GM18870 (cell line): ENCODE results near the gene KIF13A.
"Not testable (repeated sequence)": the region's sequence is repeated elsewhere in the genome, so short reads cannot be mapped to it uniquely, and the experiment has no call there.

ENCODE experiments used
- ATAC-seq: cut with Tn5 transposase; IDR thresholded peaks from one replicate; pipeline ENCODE4 v1.9.1; 2021; ENCODE audit warnings: moderate library complexity; ENCODE audit not compliant: unreplicated experiment

The KIF13A gene

DNA sequence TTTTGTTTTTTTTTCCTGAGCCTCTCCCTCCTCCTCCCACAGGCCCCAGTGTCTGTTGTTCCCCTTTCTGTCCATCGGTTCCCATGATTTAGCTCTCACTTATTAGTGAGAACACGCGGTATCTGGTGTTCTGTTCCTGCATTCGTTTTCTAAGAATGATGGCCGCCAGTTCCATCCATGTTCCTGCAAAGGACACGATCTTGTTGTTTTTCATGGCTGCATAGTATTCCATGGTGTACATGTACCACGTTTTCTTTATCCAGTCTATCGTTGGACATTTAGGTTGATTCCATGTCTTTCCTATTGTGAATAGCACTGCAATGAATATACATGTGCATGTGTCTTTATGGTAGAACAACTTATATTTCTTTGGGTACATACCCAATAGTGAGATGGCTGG lies 175.1 kb downstream of the KIF13A start:
- no peak for ATAC-seq

DNA sequence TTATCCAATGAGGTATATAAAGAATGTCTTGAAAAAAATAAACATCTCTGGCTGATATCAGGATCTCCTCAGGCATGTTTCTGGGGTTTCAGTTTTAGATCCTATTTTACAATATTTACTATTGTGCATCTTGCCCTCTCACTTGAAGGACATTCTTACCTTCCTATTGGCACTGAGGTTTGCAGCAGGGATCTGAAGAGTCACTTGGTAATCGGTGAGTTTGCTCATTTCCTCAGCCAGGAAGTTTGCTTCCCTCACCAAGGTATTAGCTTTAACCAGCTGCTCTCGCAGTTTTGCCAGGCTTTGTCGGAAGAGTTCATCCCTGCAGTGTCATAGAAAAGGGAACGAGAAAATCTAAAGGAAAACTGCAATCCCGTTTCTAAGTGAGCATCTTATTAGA lies 178.8 kb downstream of the KIF13A start:
- ATAC-seq: no peak

DNA sequence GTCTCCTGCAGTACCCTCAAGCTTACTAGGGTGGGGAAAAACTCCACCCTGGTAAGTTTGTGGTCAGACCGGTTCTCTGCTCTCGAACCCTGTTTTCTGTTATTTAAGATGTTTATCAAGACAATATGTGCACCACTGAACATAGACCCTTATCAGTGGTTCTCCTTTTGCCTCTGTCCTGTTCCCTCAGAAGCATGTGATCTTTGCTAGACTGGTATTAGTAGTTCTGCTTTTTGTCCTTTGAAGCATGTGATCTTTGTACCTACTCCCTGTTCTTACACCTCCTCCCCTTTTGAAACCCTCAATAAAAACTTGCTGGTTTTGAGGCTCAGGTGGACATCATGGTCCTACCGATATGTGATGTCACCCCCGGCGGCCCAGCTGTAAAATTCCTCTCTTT lies 180.0 kb downstream of the KIF13A start:
- not testable (repeated sequence) for ATAC-seq

DNA sequence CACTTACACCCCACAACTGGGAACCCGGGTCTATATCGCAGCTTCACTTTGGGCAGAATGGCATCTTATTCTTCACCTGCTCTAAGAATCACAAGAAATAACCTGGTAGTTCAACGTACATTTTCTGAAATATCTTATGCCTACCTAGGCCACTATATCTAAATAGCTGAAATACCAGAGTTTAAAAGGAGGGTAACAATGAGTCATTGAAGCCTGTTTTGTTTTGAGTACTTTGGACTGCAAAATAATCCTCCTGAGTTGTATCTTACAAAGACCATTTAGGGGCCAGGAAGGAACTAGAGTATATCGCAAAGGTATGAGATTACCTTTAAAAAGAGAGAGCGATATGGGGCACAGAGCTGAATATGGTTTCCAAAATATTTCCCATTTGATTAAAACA lies 184.0 kb downstream of the KIF13A start:
- ATAC-seq: no peak

DNA sequence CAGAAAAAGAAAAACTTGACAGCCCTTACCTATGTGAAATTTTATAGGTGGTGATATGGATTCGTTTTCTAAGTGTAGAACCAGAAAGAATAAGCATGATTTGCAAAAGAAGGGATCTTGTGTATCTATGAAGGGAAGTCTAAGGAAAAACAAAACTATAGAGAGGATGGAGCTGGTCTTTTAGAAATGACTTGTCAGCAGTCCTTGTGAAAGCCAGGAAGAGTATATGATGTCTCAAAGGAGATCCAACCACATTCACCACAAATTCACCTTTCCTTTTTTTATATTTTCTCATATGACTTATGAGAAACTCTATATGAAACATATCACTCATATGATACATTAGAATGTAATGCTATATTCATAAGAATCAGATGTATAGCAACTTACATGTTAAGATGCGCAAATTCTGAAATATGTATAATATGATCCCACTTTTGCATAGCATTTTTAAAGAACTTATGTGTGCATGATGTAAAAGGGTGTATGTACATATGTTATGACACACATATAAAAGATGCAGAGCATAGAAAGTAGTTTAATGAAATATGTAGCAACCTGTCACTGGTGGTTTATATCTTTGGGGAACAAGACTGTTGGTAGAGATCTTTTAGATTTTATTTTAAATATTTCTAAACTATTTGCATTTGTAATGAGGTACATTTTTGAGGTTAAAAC lies 188.8 kb downstream of the KIF13A start:
- ATAC-seq: no peak

DNA sequence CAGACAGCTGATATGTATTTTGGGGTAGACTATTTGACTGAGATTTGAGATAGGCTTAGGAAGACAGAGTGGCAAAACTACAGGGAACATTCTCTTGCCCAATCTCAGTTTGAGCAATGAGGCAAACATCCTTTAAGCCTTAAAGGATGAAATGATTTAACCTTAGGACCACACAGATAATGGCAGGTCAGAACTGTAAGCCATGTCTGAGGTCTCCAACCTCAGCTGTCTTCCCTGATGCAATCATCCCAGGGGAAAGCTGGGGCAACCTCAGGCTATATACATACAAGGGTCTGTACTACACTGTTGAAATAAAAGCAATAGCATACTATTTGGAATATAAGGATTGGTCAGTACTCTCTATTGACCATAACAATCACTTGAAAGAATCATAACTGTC lies 196.9 kb downstream of the KIF13A start:
- ATAC-seq: no peak

DNA sequence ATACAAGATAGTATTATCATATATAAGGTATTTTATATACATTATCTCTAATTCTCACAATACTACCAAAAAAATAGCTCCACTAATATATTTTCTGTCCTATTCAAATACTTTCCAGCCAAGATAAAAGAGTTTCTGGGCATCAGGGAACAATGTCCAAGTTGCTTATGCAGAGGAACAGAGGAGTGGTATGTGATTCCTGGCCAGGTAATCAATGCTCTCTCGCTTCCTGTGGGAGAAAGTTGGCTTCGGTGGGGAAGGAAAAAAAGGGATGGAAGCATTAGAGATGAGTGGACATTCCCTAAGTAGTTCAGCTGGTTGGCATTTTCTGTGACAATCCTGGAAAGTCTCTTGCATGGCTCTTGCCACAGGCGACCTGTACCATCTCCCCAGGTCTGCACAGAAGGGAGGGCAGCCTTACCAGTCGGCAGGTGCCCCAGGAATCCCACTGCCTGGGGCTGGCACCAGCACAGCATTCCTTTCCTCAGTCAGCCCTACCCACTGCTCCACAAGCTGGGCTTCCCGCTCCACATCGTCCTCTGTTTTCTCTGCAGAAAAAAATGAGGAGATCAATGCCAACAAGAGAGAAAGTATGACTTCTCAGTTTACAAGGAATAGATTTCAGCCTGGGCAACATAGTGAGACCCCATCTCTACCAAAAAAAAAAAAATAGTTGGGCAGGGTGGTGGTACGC lies 202.2 kb downstream of the KIF13A start:
- ATAC-seq: no peak

DNA sequence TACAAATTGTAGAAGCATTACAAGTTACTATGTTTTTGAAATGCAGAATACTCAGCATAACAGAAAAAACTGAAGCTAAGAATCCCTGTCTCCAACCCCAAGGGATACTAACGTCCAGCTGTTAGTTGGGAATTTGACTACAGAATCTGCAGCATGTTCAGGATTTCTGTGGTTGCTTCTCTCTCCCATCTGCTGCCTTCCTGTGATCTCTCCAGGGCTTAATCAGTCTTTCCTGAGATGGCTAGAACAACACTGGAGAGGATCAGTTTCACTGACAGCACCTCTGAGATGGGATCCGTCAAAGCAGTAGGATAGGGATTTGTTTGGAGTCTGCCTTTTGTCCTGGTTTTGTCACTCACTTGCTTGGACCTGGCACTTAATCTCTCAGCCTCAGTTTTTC lies 207.4 kb downstream of the KIF13A start:
- ATAC-seq: no peak

DNA sequence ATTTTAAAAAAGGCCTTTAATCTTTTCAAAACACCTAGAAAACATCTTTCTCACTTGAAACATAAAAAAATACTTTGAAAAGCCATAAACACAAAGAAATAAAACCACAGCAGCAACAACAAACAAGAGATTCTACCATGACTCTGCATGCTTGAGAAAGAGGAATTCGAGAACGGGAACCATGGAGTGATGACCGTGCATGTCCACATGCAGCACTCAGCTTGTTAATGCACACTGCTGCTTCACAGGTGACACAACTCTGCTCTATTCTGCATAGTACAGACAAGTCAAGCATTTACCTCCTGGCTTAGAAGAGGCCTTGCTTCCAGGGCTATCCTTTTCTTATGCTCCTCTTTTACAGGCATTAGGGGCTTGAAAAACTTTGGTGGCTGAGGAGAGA lies 215.8 kb downstream of the KIF13A start:
- ATAC-seq: no peak

DNA sequence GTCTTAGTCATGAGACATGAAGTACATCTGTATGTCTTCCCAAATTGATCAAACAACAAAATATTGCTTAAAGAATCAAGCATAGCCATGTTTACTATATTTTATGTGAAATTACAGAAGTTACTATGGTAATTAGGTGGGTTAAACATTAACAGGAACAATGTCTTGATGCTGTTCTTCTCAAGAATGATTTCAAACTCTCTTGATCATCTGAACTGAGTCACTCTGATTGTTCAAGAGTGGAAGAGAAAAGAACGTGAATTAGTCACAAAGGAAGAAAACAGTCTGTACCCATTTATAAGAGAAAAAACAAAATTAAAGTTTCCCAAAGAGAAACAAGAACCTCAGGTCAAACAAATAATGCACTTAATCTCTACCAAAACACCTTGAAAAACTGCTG lies 218.6 kb downstream of the KIF13A start:
- no peak for ATAC-seq

DNA sequence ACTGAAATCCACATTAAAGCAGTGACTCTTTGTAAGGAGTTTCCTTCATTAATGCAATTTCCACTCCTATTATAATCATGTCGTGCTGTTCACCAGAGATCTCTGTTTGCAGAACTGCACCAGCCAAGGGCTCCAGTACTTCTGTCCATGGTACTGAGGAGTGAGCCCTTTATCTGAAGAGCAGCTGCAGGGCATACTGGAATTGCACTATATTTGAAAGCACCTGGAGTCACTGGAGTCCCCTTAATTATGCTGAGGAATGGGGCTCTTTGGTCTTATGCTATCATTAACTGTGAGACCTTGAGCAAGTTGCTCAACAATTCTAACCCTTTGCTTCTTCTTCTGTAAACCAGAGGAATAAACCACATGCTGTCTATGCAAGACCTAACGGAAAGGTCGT lies 219.0 kb downstream of the KIF13A start:
- no peak for ATAC-seq

DNA sequence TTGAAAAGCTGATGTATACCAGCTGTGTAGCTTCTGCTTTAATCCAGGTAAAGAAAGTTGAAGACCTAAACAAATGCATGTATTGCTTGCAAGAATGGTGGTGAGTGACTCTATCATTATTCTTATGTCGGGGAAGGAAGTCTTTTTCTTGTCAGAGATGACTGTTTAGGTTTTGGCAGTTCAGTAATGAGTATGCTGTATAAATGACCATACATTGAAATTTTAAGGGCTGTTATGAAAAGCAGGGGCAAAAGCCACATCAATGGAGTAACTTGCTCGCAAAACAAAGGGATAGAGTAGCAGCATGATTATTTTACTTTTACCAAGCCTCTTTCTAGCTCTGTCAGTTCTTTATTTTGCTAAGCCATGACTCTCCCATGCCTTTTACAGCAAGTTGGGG lies 224.8 kb downstream of the KIF13A start:
- ATAC-seq: no peak

DNA sequence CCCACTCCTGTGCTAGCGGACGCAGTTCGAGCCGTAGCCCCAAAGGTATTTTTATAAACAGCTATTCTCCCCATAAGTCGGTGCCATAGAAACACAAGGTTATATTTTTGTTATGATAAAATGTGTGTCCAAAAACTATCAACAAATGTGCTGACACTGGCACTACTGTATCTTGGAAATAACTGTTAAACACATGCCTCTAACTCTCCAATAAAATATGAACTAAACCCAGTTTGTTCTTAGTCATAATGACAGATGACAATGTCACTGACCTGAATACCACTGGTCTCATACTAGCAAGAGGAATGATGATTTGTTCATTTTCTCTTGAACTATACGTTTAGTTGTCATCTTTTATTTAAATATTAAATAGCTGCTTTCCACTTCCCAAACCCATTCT lies 229.3 kb downstream of the KIF13A start:
- no peak for ATAC-seq

DNA sequence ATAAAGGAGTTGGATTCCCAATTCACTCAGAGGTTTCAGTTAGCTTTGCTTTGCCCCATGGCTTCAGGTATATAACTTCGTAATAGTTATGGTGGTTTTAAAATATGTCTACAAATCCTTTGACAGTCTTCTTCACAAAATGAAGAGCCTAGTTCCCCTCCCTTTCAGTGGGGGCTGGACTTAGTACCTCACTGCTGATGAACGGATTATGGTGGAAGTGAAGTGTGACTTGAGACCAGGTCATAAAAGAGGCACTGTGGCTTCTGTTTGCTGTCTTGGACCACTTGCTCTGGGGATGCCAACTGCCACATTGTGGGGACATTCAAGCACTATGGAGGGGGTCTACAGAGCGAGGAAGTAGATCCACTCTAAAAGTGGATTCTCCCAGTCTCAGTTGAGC lies 233.2 kb downstream of the KIF13A start:
- ATAC-seq: no peak

DNA sequence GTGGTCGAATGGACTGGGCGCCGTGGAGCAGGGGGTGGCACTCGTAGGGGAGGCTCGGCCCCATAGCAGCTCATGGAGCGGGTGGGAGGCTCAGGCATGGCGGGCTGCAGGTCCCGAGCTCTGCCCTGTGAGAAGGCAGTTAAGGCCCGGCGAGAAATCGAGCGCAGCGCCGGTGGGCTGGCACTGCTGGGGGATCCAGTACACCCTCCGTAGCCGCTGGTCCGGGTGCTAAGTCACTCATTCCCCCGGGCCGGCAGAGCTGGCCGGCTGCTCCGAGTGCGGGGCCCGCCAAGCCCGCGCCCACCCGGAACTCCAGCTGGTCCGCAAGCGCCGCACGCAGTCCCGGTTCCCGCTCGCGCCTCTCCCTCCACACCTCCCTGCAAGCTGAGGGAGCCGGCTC lies 242.1 kb downstream of the KIF13A start:
- not testable (repeated sequence) for ATAC-seq

DNA sequence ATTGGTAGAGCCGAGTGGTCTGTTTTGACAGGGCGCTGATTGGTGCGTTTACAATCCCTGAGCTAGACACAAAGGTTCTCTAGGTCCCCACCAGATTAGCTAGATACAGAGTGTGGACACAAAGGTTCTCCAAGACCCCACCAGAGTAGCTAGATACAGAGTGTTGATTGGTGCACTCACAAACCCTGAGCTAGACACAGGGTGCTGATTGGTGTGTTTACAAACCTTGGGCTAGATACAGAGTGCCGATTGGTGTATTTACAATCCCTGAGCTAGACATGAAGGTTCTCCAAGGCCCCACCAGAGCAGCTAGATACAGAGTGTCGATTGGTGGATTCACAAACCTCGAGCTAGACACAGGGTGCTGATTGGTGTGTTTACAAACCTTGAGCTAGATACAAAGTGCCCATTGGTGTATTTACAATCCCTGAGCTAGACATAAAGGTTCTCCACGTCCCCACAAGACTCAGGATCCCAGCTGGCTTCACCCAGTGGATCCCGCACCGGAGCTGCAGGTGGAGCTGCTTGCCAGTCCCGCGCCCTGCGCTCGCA lies 242.6 kb downstream of the KIF13A start:
- ATAC-seq: not testable (repeated sequence)

DNA sequence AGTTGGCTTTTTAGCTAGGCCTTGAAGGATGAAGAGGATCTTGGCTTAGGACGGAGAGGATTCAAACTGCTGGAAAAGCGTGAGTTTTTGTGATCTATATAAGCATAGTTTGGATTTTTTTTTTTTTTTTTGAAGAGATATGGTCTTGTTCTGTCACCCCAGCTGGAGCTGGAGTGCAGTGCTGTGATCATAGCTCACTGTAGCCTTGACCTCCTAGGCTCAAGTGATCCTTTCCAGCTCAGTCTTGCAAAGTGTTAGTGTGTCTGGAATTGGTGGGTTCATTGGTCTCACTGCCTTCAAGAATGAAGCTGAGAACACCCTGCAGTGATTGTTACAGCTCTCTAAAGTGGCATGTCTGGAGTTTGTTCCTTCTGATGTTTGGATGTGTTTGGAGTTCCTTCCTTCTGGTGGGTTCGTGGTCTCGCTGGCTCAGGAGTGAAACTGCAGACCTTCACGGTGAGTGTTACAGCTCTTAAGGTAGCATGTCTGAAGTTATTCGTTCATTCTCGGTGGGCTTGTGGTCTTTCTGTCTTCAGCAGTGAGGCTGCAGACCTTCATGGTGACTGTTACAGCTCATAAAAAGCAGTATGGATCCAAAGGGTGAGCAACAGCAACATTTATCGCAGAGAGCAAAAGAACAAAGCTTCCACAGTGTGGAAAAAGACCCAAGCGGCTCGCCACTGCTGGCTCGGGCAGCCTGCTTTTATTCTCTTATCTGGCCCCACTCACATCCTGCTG lies 243.2 kb downstream of the KIF13A start:
- no peak for ATAC-seq

DNA sequence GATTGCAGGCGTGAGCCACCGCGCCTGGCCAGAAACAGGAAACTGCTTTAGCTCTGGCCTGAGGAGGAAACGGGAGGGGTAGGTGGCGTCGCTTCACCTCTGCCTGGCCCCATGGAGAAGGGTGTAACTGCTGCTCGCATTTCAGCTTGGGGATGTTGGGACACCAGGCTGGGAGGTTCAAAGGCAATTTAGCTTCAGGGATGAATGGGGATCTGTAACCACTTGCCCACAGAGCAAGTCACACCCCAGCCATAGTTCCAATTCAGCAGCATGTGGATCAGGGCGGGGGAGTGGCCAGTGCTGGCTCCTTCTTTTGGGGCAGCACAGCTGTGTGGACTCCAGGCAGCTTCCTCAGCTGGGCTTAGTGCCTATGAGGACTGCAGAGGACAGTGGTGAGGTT lies 245.9 kb downstream of the KIF13A start:
- no peak for ATAC-seq

DNA sequence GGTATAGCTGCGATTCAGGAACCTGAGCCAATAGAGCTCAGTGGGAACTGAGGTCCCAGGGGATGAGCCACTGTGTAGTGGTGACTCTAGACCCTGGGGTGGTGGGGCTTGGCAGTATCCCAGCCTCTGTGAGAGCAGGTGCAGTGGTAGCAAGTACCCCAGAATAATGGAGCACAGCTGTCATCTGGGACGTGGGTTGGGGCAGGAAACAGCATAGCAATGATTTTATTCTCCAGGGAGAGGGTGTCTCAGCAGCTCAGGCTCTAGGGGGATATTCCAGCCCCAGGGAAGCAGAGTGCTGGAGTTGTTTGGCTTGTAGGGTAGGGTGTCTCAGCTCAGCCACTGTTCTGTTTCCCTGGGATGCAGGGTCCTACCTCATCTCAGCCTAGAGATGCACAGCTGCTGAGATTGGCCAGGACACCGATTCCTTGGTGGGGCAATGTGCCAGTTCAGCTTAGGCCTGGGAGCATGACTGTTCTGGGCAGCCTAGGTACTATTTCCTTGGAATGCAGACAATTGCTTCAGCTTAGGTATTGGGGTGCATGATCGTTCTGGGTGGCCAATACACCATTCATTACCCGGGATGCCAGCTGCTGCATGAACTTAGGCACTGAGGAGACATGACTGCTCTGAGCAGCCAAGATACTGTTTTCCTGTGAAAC lies 246.7 kb downstream of the KIF13A start:
- no peak for ATAC-seq

DNA sequence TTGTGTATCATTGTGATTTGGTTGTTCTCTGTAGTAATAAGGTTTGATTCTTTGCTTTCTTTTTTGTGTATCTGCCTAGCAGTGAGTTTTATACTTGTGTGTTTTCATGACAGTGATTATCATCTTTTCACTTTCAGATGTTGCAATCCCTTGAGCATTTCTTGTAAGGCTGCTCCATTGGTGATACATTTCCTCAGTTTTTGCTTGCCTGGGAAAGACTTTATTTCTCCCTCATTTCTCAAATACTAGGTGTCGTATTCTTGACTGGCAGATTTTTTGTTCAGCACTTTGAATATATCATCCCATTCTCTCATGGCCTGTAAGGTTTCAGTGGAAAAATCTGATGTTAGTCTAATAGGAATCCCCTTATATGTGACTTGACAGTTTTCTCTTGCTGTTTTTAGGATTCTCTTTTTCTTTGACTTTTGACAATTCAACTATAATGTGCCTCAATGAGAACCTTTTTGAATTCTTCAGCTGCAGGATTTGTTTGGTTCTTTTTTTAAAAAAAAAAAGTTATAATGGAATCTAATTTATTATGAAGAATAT lies 249.7 kb downstream of the KIF13A start:
- no peak for ATAC-seq

DNA sequence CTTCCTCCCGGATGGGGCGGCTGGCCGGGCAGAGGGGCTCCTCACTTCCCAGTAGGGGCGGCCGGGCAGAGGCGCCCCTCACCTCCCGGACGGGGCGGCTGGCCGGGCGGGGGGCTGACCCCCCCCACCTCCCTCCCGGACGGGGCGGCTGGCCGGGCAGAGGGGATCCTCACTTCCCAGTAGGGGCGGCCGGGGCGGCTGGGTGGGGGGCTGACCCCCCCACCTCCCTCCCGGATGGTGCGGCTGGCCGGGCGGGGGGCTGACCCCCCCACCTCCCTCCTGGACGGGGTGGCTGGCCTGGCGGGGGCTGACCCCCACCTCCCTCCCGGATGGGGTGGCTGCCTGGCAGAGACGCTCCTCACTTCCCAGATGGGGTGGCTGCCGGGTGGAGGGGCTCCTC lies 252.1 kb downstream of the KIF13A start:
- ATAC-seq: not testable (repeated sequence)
